GM21381 (cell line): ENCODE results near the gene ARSB.

Source experiments
- ATAC-seq: cut with Tn5 transposase; IDR thresholded peaks from one replicate; pipeline ENCODE4 v1.9.1; 2021; ENCODE audit warnings: mild to moderate bottlenecking, moderate library complexity; ENCODE audit not compliant: unreplicated experiment

The ARSB gene

GRCh38 chr5:78810098-78810920 lies 174.8 kb downstream of the ARSB start:
- ATAC-seq, result no peak

DNA sequence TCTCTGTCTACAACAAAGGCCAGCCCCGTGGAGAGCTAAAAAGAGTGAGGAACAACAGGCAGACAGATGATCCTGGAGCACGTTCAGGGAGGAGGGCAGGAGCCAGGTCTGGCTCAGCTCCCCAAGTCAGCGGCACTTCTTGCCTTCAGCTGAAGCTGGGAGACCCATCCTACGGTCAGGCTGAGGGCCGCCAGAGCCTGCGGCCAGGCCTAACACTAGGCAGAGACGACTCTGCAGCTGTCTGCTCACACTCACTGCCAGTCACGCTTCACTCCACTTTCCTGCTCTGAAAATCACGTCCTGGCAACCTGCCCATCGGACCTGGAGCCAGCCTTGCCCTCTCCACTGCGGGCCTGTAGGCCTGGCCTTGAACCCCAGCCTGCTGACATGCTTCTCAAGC lies 175.7 kb downstream of the ARSB start:
- ATAC-seq, result no peak

DNA sequence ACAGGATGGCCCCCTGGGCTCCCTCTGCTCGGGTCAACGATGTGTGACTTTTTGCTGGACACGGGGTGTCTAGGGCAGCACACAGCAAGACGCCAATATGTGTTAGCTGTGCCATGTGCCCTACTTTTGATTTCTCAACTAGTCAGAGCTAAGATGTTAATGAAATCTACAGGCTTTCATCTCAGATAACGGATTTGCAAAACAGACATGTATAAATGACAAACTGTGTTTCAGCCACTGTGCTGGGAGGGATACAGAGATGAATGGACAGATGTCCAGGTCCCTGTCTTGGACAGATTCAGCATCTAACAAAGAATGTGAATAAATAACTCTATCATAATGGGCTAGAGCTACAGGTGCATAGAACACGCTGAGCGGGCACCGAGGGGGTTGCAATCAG lies 176.3 kb downstream of the ARSB start:
- ATAC-seq, result no peak

DNA sequence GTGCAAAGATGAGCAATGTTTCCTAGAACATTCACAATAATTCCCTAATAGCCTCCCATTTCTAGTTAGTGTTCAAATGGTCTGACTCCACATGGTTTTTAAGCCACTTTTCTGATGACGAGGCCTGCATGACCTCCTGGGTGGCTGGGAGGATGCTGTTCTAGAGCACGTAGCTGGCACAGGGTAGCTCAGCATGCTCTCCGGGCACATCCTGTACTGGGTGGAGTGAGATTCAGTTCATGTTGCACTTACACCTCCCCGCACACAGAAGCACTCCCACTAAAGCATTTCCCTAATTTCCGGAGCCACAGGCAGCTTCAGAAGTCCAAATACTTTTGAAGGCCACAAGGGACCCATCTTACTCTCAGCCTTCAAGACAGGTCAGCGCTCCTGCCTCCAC lies 176.7 kb downstream of the ARSB start:
- ATAC-seq, result no peak

- ATAC-seq, result no peak
These were observed 178.6 kb downstream of the ARSB start for GRCh38 chr5:78806544-78806943.

- no peak for ATAC-seq
These were observed 179.5 kb downstream of the ARSB start for GRCh38 chr5:78805474-78806124.

DNA sequence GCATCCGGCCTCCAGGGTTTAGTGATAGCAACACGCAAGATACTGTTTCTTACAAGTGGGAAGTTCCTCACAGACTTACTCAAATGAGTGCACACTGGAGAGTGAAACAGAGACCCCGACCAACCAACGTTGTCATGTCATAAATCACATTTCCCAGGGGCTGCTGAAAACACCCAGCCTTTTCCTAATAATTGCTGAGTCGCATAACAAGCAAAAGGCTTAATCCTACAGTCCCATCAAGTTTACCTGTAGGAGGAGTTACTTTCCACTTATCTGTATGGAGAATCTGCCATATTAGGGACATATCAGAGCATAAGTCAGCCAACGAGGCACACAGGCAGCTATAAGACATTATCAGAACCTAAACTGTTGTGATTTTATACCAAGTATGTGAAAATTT lies 180.1 kb downstream of the ARSB start:
- ATAC-seq, result no peak

GRCh38 chr5:78803941-78804340 lies 181.2 kb downstream of the ARSB start:
- no peak for ATAC-seq

DNA sequence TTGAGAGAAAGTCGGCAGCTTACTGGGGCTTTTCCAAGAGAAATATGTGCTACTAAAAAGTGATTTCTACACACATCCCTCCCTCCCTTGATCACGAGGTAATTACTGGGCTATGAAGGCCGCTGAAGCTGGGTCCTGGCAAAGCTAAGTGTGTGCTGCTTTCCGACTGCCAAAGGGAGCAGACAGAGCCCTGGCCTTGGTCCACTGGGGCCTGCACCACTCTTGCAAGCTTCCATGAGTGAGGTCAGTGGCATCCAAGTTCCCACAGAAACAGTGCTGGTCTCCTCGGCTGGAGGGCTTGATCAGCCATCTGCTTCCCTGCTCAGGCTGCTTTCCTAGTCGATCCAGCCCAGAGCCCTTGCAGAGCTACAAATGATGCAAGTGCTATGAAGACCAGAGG lies 181.8 kb downstream of the ARSB start:
- no peak for ATAC-seq

- ATAC-seq, result no peak
These were observed 183.7 kb downstream of the ARSB start for GRCh38 chr5:78801413-78801812.

GRCh38 chr5:78799266-78800017 lies 185.7 kb downstream of the ARSB start:
- no peak for ATAC-seq

- ATAC-seq, result no peak
These were observed 186.5 kb downstream of the ARSB start for GRCh38 chr5:78798673-78799029.

DNA sequence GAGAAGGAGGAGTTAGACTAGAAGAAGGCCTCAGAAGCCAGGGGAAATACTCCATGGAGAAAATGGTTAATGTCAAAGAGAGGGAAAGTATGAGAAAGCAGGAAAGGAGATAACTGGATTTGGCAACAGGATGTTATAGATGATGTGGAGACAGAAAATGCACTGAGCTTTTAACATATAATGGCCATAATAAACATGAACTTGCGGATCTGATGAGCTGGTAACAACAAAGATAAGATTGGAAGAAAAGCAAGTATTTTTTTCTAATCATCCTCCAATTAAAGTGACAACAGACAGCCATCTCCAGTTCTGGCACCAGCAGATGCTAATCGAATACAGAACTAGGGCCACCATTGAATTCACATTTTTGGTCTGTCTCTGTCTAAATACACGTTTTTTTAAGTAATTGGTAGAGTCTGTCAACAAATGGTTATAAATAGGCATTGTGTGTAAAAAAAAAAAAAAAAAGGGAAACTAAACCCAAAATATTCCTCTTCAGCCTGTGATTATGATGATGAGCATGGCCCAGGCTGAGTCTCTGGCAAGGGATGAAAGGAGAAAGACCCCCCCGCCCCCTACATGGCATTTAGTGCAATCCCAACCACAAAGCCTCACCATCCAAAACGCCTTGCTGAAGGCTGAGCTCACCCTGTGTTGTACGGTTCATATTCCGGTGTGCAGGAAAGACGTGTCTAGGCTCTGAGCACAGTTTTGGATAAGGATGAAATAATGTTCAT lies 187.0 kb downstream of the ARSB start:
- ATAC-seq, result no peak

GRCh38 chr5:78795757-78796156 lies 189.4 kb downstream of the ARSB start:
- ATAC-seq, result no peak

GRCh38 chr5:78794693-78795215 lies 190.4 kb downstream of the ARSB start:
- ATAC-seq, result no peak

- ATAC-seq, result no peak
These were observed 191.0 kb downstream of the ARSB start for GRCh38 chr5:78793907-78794662.

DNA sequence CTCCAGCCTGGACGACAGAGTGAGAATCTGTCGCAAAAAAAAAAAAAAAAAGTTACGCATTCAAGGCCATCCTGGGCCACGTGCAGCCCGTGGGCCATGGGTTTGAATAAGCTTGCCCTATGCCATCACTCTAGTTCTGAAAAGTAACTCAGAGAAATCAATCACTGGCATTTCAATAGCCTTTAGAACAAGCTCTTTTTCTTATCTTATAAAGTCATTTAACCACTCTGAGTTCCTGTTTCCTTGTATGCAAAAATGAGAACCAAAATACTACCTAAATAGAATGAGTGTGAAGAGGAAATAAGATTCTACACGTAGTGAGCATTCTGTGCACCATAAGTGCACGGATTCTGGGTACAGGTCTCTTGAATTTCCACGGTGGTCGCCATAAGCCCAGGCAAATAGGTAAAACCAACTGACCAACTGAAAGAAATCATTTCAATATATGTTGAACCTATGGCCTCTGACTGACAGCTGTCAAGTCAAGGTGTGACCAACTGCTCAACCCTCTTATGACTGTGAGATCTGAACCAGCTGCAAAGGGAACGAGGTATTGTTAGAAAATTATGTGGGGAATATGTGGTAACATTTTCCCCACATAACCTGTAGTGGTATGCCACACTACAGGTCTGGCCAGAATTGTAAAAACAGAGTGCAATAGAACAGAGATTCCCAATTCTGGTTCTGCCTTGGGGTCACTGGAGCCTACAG lies 192.6 kb downstream of the ARSB start:
- ATAC-seq, result no peak

DNA sequence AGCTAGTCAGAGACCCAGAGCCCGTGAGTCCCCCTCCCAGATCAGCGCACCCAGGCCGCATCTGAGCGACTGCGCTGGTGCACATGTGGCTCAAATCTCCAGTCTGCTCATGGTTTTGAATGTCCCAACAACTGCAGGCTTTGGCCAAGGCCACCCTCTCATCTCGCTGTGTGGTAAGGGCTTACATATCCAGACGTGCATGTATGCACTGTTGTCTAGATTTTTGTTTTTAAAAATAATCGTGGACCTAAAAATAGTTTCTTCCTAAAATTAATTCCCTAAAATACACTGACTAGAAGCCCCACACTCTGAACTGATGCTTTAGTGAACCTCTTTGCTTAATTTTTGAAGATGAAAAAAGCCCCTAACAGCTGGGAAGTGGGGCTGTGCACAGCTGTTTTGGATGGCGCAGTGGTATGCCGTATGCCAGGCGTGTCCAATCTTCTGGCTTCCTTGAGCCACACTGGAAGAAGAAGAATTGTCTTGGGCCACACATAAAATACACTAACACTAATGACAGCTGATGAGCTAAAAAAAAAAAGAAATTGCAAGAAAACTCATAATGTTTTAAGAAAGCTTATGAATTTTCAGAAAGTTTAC lies 193.5 kb downstream of the ARSB start:
- no peak for ATAC-seq

GRCh38 chr5:78787783-78788182 lies 197.3 kb downstream of the ARSB start:
- no peak for ATAC-seq
